Neutrophil (primary cell): Measurements from ENCODE around the gene TMED1.

Experiments used
- H3K27ac ChIP-seq: fragments of 200-600 bp; sonication (generic); 2 replicates; pipeline ENCODE4 v1.5.1; 2016; ENCODE audit warnings: mild to moderate bottlenecking, moderate library complexity
- H3K27me3 ChIP-seq: fragments of 200-600 bp; sonication (generic); 2 replicates; pipeline ENCODE4 v1.6.0; 2016; ENCODE audit warnings: mild to moderate bottlenecking
- H3K36me3 ChIP-seq: fragments of 200-600 bp; sonication (generic); 2 replicates; pipeline ENCODE4 v1.5.1; 2017
- H3K4me1 ChIP-seq, 2 experiments: fragments of 200-600 bp in 1 of 2; sonication (generic) in 1 of 2; 1 replicate in 1 of 2; 2 replicates in 1 of 2; pipeline versions ENCODE4 v1.5.1 to v1.6.1; 2013 to 2016; ENCODE audit warnings: low read depth in 1 of 2, low read length in 1 of 2, mild to moderate bottlenecking in 1 of 2, moderate library complexity in 1 of 2; ENCODE audit not compliant: control insufficient read depth in 1 of 2, insufficient read depth in 1 of 2
- H3K4me3 ChIP-seq, 2 experiments: fragments of 200-600 bp in 1 of 2; sonication (generic) in 1 of 2; 1 replicate in 1 of 2; 2 replicates in 1 of 2; pipeline ENCODE4 v1.5.1; 2013 to 2016; ENCODE audit warnings: low read depth in 1 of 2, low read length in 1 of 2, mild to moderate bottlenecking in 1 of 2, moderate library complexity in 1 of 2
- H3K9me3 ChIP-seq: fragments of 200-600 bp; sonication (generic); 2 replicates; pipeline ENCODE4 v1.5.1; 2016
- CTCF ChIP-seq: fragments of 200-600 bp; sonication (generic); IDR thresholded peaks from 2 replicates; pipeline ENCODE4 v1.5.1; 2016; ENCODE audit warnings: antibody characterized with exemption

Gene TMED1

GRCh38 chr19:10852098-10852800, 16.2 kb upstream of the TMED1 start:
- no peaks in the 10 kb centered on the region for H3K9me3 ChIP-seq
- H3K4me3 ChIP-seq: no peak overlapping the region
- peaks cover 67% of the 10 kb centered on the region for H3K36me3 ChIP-seq
- H3K4me1 ChIP-seq: peaks cover 43 to 44% of the 10 kb centered on the region in 2 experiments
- peak overlapping the region; percentile 53 for H3K27ac ChIP-seq
- no peak for TF ChIP-seq CTCF
- H3K27me3 ChIP-seq: no peaks in the 10 kb centered on the region

- Histone ChIP-seq H3K27me3 (no peaks in the 10 kb centered on the region), H3K36me3 (peaks cover 51% of the 10 kb centered on the region), H3K9me3 (no peaks in the 10 kb centered on the region), H3K4me3 (no peak overlapping the region), H3K4me1 (peaks cover 44 to 48% of the 10 kb centered on the region in 2 experiments), H3K27ac (peak overlapping the region; percentile 39)
- TF ChIP-seq CTCF: no peak
Measured at GRCh38 chr19:10850631-10851030, 14.6 kb upstream of the TMED1 start.

GRCh38 chr19:10848230-10848856, 12.3 kb upstream of the TMED1 start, which contains the start of gene C19orf38:
C19orf38 (plus strand) TSS chr19:10848415; CDS start chr19:10848509, 94 bp downstream.
- Histone ChIP-seq H3K4me1 (peaks cover 43 to 44% of the 10 kb centered on the region in 2 experiments), H3K9me3 (no peaks in the 10 kb centered on the region), H3K4me3 (peak within 1 kb of the TSS; percentile 71), H3K27me3 (no peaks in the 10 kb centered on the region), H3K36me3 (peaks cover 30% of the 10 kb centered on the region), H3K27ac (peak within 1 kb of the TSS; percentile 86)
- TF ChIP-seq CTCF: no peak

- H3K4me3 ChIP-seq: no peak overlapping the region
- H3K4me1 ChIP-seq: peaks cover 32 to 34% of the 10 kb centered on the region in 2 experiments
- H3K27ac ChIP-seq: no peak overlapping the region
- H3K9me3 ChIP-seq: no peaks in the 10 kb centered on the region
- H3K36me3 ChIP-seq: peaks cover 16% of the 10 kb centered on the region
- no peaks in the 10 kb centered on the region for H3K27me3 ChIP-seq
- TF ChIP-seq CTCF: no peak
Measured at GRCh38 chr19:10846500-10847202, 10.6 kb upstream of the TMED1 start.

- no peak for TF ChIP-seq CTCF
Measured at GRCh38 chr19:10842788-10843187, 6.8 kb upstream of the TMED1 start.

More at GRCh38 chr19:10842788-10843187, 6.8 kb upstream of the TMED1 start:
- Histone ChIP-seq H3K36me3 (no peaks in the 10 kb centered on the region), H3K27me3 (no peaks in the 10 kb centered on the region), H3K4me3 (no peak overlapping the region), H3K4me1 (peaks cover 5 to 10% of the 10 kb centered on the region in 2 experiments), H3K9me3 (no peaks in the 10 kb centered on the region), H3K27ac (no peak overlapping the region)
